ENCODE data around the gene SEPTIN7.

The SEPTIN7 gene

GRCh38 chr7:35792472-35792871 is 8.4 kb upstream of the SEPTIN7 start:
- no peak for DNase-seq

- no peak for DNase-seq
Measured at GRCh38 chr7:35792873-35793489, 7.9 kb upstream of the SEPTIN7 start.

- DNase-seq, result no peak
Measured at GRCh38 chr7:35797311-35797710, 3.5 kb upstream of the SEPTIN7 start.

GRCh38 chr7:35799846-35800717 is 775 bp upstream of the SEPTIN7 start:
- DNase-seq, result peak; percentile 89

GRCh38 chr7:35801392-35802101 is 690 bp downstream of the SEPTIN7 start:
- DNase-seq, result peak; percentile 26

- DNase-seq, result no peak
Measured at GRCh38 chr7:35802102-35802466, 1.2 kb downstream of the SEPTIN7 start.

GRCh38 chr7:35802649-35803048 is 1.8 kb downstream of the SEPTIN7 start:
- DNase-seq, result no peak

- DNase-seq, result no peak
Measured at GRCh38 chr7:35804231-35804970, 3.5 kb downstream of the SEPTIN7 start.

GRCh38 chr7:35805876-35806275 is 5.0 kb downstream of the SEPTIN7 start:
- DNase-seq, result no peak

- no peak for DNase-seq
Measured at GRCh38 chr7:35816514-35816913, 15.7 kb downstream of the SEPTIN7 start.

- DNase-seq, result no peak
Measured at GRCh38 chr7:35817181-35817580, 16.3 kb downstream of the SEPTIN7 start.

- DNase-seq, result no peak
Measured at GRCh38 chr7:35817930-35818329, 17.1 kb downstream of the SEPTIN7 start.

GRCh38 chr7:35818513-35818912 is 17.7 kb downstream of the SEPTIN7 start:
- DNase-seq, result no peak

- DNase-seq, result no peak
Measured at GRCh38 chr7:35819310-35819709, 18.5 kb downstream of the SEPTIN7 start.

- DNase-seq, result no peak
Measured at GRCh38 chr7:35819954-35820703, 19.3 kb downstream of the SEPTIN7 start.

GRCh38 chr7:35820858-35821257 is 20.0 kb downstream of the SEPTIN7 start:
- DNase-seq, result no peak

GRCh38 chr7:35823440-35823839 is 22.6 kb downstream of the SEPTIN7 start:
- no peak for DNase-seq

GRCh38 chr7:35825974-35826373 is 25.1 kb downstream of the SEPTIN7 start:
- no peak for DNase-seq

- DNase-seq, result no peak
Measured at GRCh38 chr7:35826751-35827150, 25.9 kb downstream of the SEPTIN7 start.

GRCh38 chr7:35828817-35829216 is 28.0 kb downstream of the SEPTIN7 start:
- DNase-seq, result no peak

- DNase-seq, result no peak
Measured at GRCh38 chr7:35831208-35831607, 30.4 kb downstream of the SEPTIN7 start.
